Lower leg skin (tissue), 4 donors: ENCODE results near the gene NTRK3. TPM values are rescaled to one million over a fixed set of nuclear protein-coding genes. Genes with fewer than 3 reads are reported as not detected.

Source experiments
- DNase-seq, 2 donors: peaks; one replicate each; pipeline ENCODE4 v3.0.0-alpha.2; 2019; ENCODE audit warnings: low spot score in 2 of 2
- H3K4me3 ChIP-seq: fragments of 200-600 bp; sonication (generic); 2 replicates; pipeline ENCODE4 v1.5.1; 2017; ENCODE audit warnings: mild to moderate bottlenecking, low read depth; ENCODE audit not compliant: poor library complexity, severe bottlenecking
- POLR2A ChIP-seq, 2 donors: fragments of 450-650 bp; IDR thresholded peaks; one replicate each; pipeline ENCODE4 v1.6.1; 2016 to 2017; ENCODE audit warnings: antibody characterized with exemption in 2 of 2, mild to moderate bottlenecking in 1 of 2, moderate library complexity in 1 of 2
- WGBS, 2 donors: methylation state at CpG; one replicate each; pipeline ENCODE4 v1.1.5; 2018; 5-methylcytosine and 5-hydroxymethylcytosine counted together
- intact Hi-C: fragments of 100-400 bp; cut with DNase I; formaldehyde crosslinking; loops from one replicate; pipeline ENCODE4 v1.15.0; 2023; ENCODE audit warnings: low total_unique reads
- total RNA-seq, 4 donors: library from RNA; depleted of rRNA; stranded (reverse); fragments of >200 nt; gene quantifications; one replicate each; pipeline ENCODE4 v1.1.0, GENCODE V29; 2016
- TF ChIP-seq, protein P1 (sequence below), 3 donors: fragments of 450-650 bp; IDR thresholded peaks; one replicate each; pipeline ENCODE4 v1.5.1; 2016; ENCODE audit warnings: antibody characterized with exemption in 3 of 3, mild to moderate bottlenecking in 3 of 3, moderate library complexity in 2 of 3

The NTRK3 gene
- total RNA-seq, 4 donors from 2014 or later: 0.97 to 5.4 (median 4.4) TPM

DNA sequence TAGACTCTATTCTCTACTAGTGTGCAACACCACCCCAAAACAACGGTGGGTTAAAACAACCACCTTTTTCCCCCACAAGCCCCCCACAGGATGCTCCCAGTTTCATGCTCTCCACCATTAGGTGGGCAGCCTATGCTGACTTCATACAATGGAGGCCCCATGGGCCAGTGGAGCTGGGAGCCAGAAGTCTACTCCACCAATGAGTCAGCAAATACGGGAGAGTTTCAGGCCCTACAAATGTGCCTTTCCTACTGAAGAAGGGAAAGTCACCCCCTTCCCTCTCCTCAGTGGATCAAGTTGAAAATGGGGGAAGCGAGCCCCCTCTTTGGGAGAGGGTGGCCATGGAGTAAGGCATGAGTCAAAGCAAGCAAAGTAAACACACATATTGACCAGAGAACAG, 278.6 kb downstream of the NTRK3 start:
- peak in 1 of 2 donors; percentile 26 for DNase-seq
- intact Hi-C loops: no loop called here
- TF ChIP-seq, protein P1, sequence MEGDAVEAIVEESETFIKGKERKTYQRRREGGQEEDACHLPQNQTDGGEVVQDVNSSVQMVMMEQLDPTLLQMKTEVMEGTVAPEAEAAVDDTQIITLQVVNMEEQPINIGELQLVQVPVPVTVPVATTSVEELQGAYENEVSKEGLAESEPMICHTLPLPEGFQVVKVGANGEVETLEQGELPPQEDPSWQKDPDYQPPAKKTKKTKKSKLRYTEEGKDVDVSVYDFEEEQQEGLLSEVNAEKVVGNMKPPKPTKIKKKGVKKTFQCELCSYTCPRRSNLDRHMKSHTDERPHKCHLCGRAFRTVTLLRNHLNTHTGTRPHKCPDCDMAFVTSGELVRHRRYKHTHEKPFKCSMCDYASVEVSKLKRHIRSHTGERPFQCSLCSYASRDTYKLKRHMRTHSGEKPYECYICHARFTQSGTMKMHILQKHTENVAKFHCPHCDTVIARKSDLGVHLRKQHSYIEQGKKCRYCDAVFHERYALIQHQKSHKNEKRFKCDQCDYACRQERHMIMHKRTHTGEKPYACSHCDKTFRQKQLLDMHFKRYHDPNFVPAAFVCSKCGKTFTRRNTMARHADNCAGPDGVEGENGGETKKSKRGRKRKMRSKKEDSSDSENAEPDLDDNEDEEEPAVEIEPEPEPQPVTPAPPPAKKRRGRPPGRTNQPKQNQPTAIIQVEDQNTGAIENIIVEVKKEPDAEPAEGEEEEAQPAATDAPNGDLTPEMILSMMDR (IDR thresholded peaks at IDR 0.05): no peak
- no peak for TF ChIP-seq POLR2A (IDR thresholded peaks at IDR 0.05)
- no peak overlapping the region for H3K4me3 ChIP-seq
- WGBS, 2 donors: 84 to 86% methylated on average over 3 of the region's 3 CpGs

DNA sequence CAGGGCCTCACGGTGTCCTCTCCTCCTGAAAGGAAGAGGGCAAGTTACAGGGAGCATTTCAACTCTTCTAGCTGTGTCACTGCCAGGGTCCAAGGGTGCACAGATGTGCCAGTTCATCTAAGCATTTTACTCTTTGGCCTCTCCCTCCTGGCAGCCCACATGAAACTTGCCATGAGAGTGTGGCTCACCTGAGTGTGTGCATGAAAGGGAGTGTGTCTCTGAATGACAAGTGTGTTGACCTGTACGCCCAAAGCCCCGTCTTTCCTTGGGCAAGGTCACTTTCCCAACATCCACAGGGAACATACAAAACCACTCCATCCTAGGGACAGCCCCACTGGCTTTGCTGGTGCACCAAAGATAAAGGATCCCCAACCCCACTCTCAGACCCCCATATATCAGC, 280.0 kb downstream of the NTRK3 start:
- intact Hi-C loops: no loop called here
- peak in 1 of 2 donors; percentile 28 for DNase-seq
- WGBS, 2 donors: 93 to 95% methylated on average over 3 of the region's 3 CpGs
- no peak for TF ChIP-seq POLR2A (IDR thresholded peaks at IDR 0.05)
- TF ChIP-seq, protein P1 (IDR thresholded peaks at IDR 0.05): no peak
- no peak overlapping the region for H3K4me3 ChIP-seq

DNA sequence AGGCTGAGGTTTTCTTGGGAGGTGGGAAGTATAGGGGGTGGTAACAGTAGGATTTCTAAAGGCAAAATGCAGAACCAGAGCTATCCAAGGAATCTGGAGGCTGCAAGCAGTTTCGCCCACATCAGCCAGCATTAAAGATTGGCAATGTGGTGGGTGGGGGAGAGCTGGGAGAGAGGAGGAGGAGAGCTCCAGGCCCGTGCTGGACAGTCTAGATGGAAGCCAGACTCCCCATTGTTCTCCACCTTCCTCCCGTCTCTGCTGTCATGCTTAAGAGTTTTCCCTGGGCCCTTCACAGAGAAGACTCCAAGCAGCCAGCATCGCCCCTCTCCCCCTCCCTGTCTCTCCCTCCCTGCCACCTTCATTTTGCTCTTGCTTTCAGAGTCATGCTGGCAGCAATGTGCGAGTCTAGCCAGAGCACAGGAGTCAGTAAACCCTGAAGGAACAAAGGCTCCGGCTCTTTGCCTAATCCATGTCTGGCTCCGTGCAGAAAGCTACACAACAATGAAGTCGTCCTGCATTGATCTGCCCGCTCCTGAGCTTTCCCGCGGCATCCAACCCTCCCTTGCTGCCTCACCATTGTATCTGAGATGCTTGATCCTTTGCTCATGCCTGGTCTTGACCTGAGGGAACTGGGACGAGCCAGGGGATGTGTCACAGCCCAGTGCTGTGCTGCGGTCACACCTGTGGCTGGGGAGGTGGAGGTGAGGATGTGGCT, 282.9 kb downstream of the NTRK3 start:
- 55 to 61% methylated on average over 13 of the region's 13 CpGs for WGBS, 2 donors
- DNase-seq: no peak
- intact Hi-C loops: no loop called here
- TF ChIP-seq POLR2A (IDR thresholded peaks at IDR 0.05): no peak
- TF ChIP-seq, protein P1 (IDR thresholded peaks at IDR 0.05): no peak
- no peak overlapping the region for H3K4me3 ChIP-seq

GRCh38 chr15:87971076-87971475, 285.5 kb downstream of the NTRK3 start:
- intact Hi-C loops: no loop called here
- TF ChIP-seq, protein P1 (IDR thresholded peaks at IDR 0.05): no peak
- TF ChIP-seq POLR2A (IDR thresholded peaks at IDR 0.05): no peak
- DNase-seq: no peak
- 87 to 89% methylated on average over 3 of the region's 3 CpGs for WGBS, 2 donors
- H3K4me3 ChIP-seq: no peak overlapping the region

GRCh38 chr15:87967951-87968350, 288.6 kb downstream of the NTRK3 start:
- no peak for TF ChIP-seq POLR2A (IDR thresholded peaks at IDR 0.05)
- TF ChIP-seq, protein P1 (IDR thresholded peaks at IDR 0.05): no peak
- intact Hi-C loops: no loop called here
- 58 to 74% methylated on average over 2 of the region's 2 CpGs for WGBS, 2 donors
- DNase-seq: no peak
- H3K4me3 ChIP-seq: no peak overlapping the region

DNA sequence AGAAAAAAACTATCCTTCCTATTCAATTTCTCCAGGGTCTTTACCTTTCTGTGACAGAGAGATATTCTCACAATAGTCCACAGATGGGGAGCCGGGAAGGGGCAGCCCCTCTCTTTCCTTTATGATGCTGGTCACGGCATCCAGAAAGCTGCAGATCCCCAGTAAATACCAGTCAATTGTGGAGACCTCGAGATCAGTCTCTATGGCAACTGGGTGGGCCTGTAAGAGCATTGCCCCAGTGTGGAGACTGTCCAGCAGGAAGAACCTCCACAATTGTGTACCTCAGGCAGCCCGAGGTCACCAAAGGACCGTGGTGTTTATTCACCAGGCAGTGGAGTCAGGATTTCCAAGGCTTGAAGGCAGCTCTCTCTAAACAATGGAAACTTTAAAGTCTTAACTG, 291.2 kb downstream of the NTRK3 start:
- WGBS, 2 donors: 83% methylated on average over 5 of the region's 5 CpGs
- intact Hi-C loops: no loop called here
- TF ChIP-seq POLR2A (IDR thresholded peaks at IDR 0.05): no peak
- TF ChIP-seq, protein P1 (IDR thresholded peaks at IDR 0.05): no peak
- no peak overlapping the region for H3K4me3 ChIP-seq
- DNase-seq: no peak
